ENCODE results near the gene UGCG.
A peak's percentile ranks its signal among the peaks of the same experiment; 100 is the strongest.
"Not testable (repeated sequence)": the region's sequence is repeated elsewhere in the genome, so short reads cannot be mapped to it uniquely, and the experiment has no call there.

UGCG gene

DNA sequence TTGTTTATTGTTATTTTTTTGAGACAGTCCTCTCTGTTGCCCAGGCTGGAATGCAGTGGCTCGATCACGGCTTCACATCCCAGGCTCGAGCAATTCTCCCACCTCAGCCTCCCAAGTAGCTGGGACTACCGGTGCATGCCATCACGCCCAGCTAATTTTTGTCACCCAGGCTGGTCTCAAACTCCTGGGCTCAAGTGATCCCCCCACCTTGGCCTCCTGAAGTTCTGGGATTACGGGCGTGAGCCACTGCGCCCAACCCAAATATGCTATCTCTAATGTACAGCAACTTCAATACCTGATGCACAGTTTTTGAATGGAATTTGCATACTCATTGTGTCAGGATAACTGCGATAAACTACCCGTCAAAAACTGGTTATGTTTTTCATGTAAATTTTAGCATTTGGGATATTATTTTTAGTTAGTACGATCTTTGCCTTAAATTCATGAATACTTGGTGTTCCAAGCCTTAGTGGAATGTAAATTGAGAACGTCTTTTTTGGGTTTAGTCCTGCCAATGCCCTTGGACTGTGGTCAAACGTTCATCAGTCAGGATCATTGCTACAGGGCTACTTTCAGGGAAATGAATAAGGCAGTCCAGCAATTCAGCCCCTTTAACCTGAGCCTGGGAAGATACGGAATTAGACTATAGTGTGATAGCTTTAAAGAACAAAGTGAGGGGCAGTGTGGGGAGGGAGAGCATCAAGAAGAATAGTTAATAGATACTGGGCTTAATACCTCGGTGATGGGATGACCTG, 4.4 kb downstream of the UGCG start:
- no peak overlapping the region for H3K27ac Mint-ChIP-seq
- H3K4me3 Mint-ChIP-seq, result no peak overlapping the region
- peaks cover 4% of the 10 kb centered on the region for H3K36me3 Mint-ChIP-seq (ENCODE audit: low read depth)
- H3K4me1 Mint-ChIP-seq (ENCODE audit: low read depth), result peaks cover 15% of the 10 kb centered on the region
- H3K9me3 Mint-ChIP-seq, result no peaks in the 10 kb centered on the region
- no peaks in the 10 kb centered on the region for H3K27me3 Mint-ChIP-seq (ENCODE audit: low read depth)

DNA sequence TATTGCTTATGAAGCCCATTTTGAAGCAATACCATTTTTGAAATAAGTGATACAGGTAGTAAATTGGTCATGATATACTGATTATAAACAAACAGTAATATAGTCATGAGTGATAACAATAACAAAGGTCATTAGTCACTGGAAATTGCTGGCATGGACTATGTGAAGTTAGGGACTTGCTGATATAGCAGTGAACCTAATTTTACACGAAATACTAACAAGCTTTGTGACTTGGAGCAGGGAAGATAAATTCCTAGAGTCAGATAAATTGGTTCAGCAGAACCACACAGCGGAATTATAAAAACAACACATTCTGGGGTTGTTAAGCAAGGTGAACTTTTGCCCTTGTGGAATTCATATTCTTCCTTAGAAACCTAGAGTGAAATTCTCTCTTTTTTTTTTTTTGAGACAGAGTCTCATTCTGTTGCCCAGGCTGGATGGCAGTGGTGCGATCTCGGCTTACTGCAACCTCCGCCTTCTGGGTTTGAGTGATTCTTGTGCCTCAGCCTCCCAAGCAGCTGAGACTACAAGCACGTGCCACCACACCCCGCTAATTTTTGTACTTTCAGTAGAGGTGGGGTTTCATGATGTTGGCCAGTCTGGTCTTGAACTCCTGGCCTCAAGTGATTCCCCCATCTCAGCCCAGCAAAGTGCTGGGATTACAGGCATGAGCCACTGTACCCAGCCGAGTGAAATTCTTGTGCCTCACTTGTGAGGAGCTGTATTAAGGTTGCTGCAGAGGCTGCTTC, 6.0 kb downstream of the UGCG start:
- H3K27ac Mint-ChIP-seq, result no peak overlapping the region
- H3K36me3 Mint-ChIP-seq (ENCODE audit: low read depth), result peaks cover 8% of the 10 kb centered on the region
- no peaks in the 10 kb centered on the region for H3K9me3 Mint-ChIP-seq
- no peak overlapping the region for H3K4me3 Mint-ChIP-seq
- no peaks in the 10 kb centered on the region for H3K27me3 Mint-ChIP-seq (ENCODE audit: low read depth)
- H3K4me1 Mint-ChIP-seq (ENCODE audit: low read depth), result peaks cover 19% of the 10 kb centered on the region

DNA sequence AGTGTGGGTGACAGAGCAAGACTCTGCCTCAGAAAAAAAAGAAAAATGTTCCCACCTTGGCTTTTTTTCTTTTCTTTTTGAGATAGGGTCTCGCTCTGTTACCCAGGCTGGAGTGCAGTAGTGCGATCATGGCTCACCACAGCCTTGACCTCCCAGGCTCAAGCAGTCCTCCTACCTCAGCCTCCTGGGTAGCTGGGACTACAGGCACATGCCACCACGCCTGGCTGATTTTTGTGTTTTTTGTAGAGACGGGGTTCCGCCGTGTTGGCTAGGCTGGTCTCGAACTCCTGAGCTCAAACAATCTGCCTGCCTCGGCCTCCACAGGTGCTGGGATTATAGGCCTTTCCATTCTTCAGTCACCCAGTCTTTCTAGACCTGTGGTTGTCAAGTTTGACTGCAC, 6.9 kb downstream of the UGCG start:
- not testable (repeated sequence) for H3K4me3 Mint-ChIP-seq; H3K9me3 Mint-ChIP-seq; H3K36me3 Mint-ChIP-seq (ENCODE audit: low read depth); H3K27me3 Mint-ChIP-seq (ENCODE audit: low read depth); H3K27ac Mint-ChIP-seq
- H3K4me1 Mint-ChIP-seq (ENCODE audit: low read depth), result peaks cover 25% of the 10 kb centered on the region

DNA sequence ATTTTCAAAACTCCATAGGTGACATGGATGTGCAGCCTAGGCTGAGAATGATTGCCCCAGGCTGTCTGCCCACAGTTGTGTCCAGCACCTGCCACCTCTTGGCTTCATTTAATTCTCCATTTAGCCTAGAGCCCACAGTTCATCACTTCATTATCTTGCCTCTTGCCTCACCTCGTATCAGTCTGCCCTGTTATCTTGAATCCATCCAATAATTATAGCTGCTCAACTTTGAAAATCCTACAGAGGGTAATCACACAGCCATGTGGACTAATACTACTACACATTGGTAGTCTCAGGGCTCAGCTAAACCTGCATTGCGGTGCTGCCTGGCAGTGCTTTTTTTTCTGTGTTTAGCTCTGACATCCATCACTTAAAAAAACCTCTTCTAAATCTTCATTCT, 7.4 kb downstream of the UGCG start:
- H3K4me1 Mint-ChIP-seq (ENCODE audit: low read depth), result peaks cover 26% of the 10 kb centered on the region
- no peak overlapping the region for H3K4me3 Mint-ChIP-seq
- H3K36me3 Mint-ChIP-seq (ENCODE audit: low read depth), result peaks cover 8% of the 10 kb centered on the region
- no peaks in the 10 kb centered on the region for H3K9me3 Mint-ChIP-seq
- H3K27me3 Mint-ChIP-seq (ENCODE audit: low read depth), result no peaks in the 10 kb centered on the region
- no peak overlapping the region for H3K27ac Mint-ChIP-seq

DNA sequence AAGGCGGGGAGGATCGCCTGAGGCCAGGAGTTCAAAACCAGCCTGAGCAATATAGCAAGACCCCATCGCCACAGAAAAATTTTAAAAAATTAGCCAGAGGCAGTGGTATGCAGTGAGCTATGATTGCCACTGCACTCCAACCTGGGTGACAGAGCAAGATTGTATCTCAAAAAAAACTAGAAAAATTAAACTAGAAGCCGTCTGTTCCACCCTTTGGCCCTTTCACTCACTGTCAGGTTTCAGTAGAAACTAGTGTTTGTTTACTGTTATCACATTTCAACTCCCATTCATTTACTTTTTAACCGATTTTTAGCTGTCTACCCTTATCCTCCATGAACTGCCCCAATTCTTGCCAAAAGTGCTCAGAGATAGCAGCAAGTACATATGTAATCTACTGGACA, 8.3 kb downstream of the UGCG start:
- Mint-ChIP-seq H3K4me1 (ENCODE audit: low read depth) (peaks cover 27% of the 10 kb centered on the region), H3K9me3 (no peaks in the 10 kb centered on the region), H3K27ac (no peak overlapping the region), H3K4me3 (no peak overlapping the region), H3K27me3 (ENCODE audit: low read depth) (no peaks in the 10 kb centered on the region), H3K36me3 (ENCODE audit: low read depth) (peaks cover 8% of the 10 kb centered on the region)

DNA sequence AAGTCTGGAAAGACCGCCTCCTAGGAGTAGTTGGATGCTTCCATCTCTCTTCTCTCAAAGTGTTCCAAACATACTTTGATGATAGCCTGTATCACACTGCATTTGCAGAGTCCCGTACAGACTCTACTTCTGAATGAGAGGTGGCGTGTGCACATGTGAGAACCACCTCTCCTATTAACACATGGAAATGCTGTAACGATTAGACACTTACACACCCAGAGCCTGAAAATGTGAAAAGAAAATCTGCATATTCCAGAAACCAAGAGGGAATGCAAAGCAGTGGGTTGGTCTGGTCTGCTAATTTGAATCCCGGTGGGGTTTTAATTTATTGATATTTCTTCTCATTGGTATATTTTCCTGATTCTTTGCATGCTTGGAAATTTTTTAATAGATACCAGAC, 10.5 kb downstream of the UGCG start:
- no peaks in the 10 kb centered on the region for H3K9me3 Mint-ChIP-seq
- no peak overlapping the region for H3K4me3 Mint-ChIP-seq
- peaks cover 8% of the 10 kb centered on the region for H3K36me3 Mint-ChIP-seq (ENCODE audit: low read depth)
- H3K27me3 Mint-ChIP-seq (ENCODE audit: low read depth), result no peaks in the 10 kb centered on the region
- H3K4me1 Mint-ChIP-seq (ENCODE audit: low read depth), result peaks cover 43% of the 10 kb centered on the region
- no peak overlapping the region for H3K27ac Mint-ChIP-seq

DNA sequence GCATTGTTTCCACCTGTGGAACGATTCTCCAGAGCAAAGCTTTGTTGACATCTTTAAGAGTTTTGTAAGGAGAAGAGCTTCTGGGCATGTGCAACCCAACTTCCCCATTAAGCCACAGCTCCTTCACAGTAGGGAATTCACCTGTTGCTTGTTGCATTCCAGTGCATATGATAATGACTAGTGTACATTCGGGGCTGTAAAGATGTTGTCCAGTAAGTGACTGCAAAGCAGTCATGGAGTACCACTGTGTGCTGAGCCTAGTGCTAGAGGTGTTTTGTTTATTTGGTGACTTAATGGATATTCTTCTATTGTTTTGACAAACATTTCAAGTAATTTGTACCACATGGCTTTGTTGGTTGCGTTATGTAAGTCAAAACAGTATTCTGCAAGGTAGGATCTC, 12.8 kb downstream of the UGCG start:
- H3K4me3 Mint-ChIP-seq, result no peak overlapping the region
- peaks cover 8% of the 10 kb centered on the region for H3K36me3 Mint-ChIP-seq (ENCODE audit: low read depth)
- H3K9me3 Mint-ChIP-seq, result no peaks in the 10 kb centered on the region
- no peaks in the 10 kb centered on the region for H3K27me3 Mint-ChIP-seq (ENCODE audit: low read depth)
- H3K27ac Mint-ChIP-seq, result no peak overlapping the region
- peaks cover 53% of the 10 kb centered on the region for H3K4me1 Mint-ChIP-seq (ENCODE audit: low read depth)

DNA sequence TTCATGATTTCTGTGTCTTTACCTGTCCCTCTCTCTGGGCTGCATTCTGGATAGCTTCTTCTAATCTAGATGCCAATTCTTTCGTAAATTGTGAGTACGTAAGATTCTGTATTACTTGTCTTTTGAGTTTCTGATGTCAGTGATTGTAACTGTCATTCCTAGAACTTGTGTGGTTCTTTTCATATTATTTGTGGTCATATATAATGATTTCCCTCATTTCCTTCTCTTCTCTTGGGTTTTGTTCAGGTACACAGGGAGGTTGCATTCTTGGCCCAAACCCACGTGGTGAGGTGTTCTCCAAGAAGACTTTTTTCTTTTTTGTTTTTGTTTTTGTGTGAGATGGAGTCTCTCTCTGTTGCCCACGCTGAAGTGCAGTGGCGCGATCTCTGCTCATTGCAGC, 13.8 kb downstream of the UGCG start:
- Mint-ChIP-seq H3K36me3 (ENCODE audit: low read depth) (peaks cover 8% of the 10 kb centered on the region), H3K9me3 (no peaks in the 10 kb centered on the region), H3K27me3 (ENCODE audit: low read depth) (no peaks in the 10 kb centered on the region), H3K4me1 (ENCODE audit: low read depth) (peaks cover 57% of the 10 kb centered on the region), H3K27ac (no peak overlapping the region), H3K4me3 (no peak overlapping the region)

DNA sequence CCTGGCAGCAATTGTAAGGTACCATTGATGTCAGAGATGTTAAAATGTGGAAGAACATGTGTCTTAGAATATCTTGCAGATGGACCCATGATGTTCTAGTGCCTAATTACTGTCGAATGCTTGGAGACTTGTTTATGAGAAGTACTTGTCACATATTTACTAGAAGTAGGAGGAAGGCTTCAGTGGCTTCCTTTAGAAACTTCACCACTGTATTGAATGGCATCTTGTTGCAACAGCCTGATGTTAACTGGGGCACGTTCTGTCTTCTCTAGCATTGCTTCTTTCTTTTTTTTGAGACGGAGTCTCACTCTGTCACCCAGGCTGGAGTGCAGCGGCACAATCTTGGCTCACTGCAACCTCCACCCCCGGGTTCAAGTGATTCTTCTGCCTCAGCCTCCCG, 16.5 kb downstream of the UGCG start:
- H3K36me3 Mint-ChIP-seq (ENCODE audit: low read depth), result peaks cover 13% of the 10 kb centered on the region
- H3K27ac Mint-ChIP-seq, result no peak overlapping the region
- no peak overlapping the region for H3K4me3 Mint-ChIP-seq
- H3K9me3 Mint-ChIP-seq, result no peaks in the 10 kb centered on the region
- peaks cover 57% of the 10 kb centered on the region for H3K4me1 Mint-ChIP-seq (ENCODE audit: low read depth)
- no peaks in the 10 kb centered on the region for H3K27me3 Mint-ChIP-seq (ENCODE audit: low read depth)

DNA sequence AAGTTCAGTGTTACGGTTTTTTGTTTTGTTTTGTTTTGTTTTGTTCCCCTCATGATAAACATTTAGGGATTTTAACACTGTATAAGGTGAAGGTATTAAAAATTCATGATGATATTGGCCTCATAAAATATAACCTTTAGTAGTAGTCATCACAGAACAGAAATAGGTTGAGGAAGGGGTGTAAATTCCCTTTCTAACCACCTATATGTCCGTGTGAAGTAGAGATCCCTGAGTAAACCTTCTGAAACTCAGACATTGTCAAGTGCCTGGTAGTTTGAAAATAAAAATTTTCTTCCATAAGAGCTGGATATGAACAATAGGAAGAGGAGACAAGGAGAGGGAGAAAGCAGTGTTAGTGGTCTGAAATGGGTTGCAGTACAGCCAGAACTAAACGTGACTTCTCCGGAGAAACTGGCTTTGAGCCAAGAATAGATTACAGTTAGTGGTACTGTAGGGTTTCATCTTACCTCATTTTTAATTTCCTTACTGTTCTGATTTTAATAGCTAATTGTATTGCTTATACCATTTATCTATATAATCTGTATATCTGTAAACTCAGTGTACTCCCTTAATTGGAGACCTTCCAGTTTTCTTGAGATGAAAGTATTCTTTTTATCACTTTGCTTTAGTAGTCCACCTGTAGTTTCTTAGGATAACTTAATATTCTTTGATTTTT, 18.3 kb downstream of the UGCG start:
- peaks cover 46% of the 10 kb centered on the region for H3K4me1 Mint-ChIP-seq (ENCODE audit: low read depth)
- no peaks in the 10 kb centered on the region for H3K27me3 Mint-ChIP-seq (ENCODE audit: low read depth)
- no peak overlapping the region for H3K27ac Mint-ChIP-seq
- no peaks in the 10 kb centered on the region for H3K9me3 Mint-ChIP-seq
- H3K4me3 Mint-ChIP-seq, result no peak overlapping the region
- H3K36me3 Mint-ChIP-seq (ENCODE audit: low read depth), result peaks cover 13% of the 10 kb centered on the region

DNA sequence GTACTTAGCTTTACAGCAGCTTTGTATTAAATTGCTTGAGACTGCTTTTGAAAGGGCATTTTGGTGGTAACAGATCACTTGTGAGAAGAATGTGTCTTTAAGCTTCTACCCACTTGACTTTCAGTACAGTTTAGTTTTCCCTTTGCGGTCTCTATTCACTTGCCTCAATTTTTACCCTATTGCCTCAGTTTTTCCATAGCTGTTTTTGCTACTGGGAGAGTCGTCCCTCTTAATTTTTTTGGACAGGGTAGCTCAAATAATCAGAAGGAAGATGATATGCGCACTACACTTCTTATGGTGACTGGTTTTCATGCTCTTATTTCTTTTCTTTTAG, 18.8 kb downstream of the UGCG start:
- Mint-ChIP-seq H3K4me1 (ENCODE audit: low read depth) (peaks cover 41% of the 10 kb centered on the region), H3K9me3 (no peaks in the 10 kb centered on the region), H3K4me3 (peak overlapping the region; percentile 39), H3K36me3 (ENCODE audit: low read depth) (peaks cover 13% of the 10 kb centered on the region), H3K27ac (no peak overlapping the region), H3K27me3 (ENCODE audit: low read depth) (no peaks in the 10 kb centered on the region)

DNA sequence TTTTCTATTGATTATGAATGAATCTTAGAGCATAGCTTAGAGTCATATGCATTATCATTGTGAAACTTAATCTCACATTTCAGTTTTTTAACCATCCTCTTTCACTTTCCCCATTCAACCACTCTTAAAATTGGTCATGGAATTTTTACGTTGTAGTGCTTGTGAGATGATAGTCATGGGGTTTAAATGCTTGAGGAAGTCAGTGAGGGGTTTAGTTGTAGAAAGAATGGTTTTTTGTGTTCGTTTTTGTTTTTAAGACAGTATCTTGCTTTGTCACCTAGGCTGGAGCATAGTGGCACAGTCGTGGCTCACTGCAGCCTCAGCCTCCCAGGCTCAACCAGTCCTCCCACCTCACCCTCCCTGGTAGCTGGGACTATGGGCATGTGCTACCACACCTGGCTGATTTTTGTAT, 19.6 kb downstream of the UGCG start:
- Mint-ChIP-seq H3K4me1 (ENCODE audit: low read depth) (peaks cover 34% of the 10 kb centered on the region), H3K9me3 (no peaks in the 10 kb centered on the region), H3K27ac (peak overlapping the region; percentile 58), H3K4me3 (peak overlapping the region; percentile 15), H3K36me3 (ENCODE audit: low read depth) (peaks cover 13% of the 10 kb centered on the region), H3K27me3 (ENCODE audit: low read depth) (no peaks in the 10 kb centered on the region)

DNA sequence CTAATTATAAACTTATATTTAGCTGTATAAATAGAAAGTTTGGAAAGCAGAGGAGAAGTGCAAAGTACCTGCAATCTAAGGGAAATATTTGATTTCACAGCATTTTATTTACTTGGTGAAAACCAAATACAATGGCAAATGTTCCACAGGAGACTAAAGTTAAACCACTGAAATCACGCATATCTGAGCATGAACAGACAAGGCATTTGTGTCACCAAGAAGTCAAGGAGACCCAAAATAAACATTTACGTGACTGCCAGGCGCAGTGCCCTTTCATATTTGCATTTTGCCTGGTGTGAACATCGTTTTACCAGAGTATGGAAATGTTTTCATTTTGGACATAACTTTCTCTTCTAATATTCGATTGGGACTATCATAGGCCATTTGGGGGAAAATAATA, 20.6 kb downstream of the UGCG start:
- Mint-ChIP-seq H3K4me3 (no peak overlapping the region), H3K4me1 (ENCODE audit: low read depth) (peaks cover 30% of the 10 kb centered on the region), H3K27ac (no peak overlapping the region), H3K9me3 (no peaks in the 10 kb centered on the region), H3K36me3 (ENCODE audit: low read depth) (peaks cover 13% of the 10 kb centered on the region), H3K27me3 (ENCODE audit: low read depth) (no peaks in the 10 kb centered on the region)

DNA sequence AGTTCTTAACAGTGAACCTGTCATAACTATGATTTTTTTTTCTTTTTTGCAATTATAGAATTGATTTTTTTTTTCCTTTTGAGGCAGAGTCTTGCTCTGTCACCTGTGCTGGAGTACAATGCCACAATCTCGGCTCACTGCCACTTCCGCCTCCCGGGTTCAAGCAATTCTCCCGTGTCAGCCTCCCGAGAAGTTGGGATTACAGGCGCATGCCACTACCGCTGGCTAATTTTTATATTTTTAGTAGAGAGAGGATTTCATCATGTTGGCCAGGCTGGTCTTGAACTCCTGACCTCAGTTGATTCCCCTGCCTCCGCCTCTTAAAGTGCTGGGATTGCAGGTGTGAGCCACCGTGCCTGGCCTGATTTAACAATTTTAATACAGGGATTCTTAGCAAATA, 21.4 kb downstream of the UGCG start:
- Mint-ChIP-seq H3K9me3 (no peaks in the 10 kb centered on the region), H3K27me3 (ENCODE audit: low read depth) (no peaks in the 10 kb centered on the region), H3K4me1 (ENCODE audit: low read depth) (peaks cover 27% of the 10 kb centered on the region), H3K36me3 (ENCODE audit: low read depth) (peaks cover 13% of the 10 kb centered on the region), H3K27ac (no peak overlapping the region), H3K4me3 (no peak overlapping the region)

DNA sequence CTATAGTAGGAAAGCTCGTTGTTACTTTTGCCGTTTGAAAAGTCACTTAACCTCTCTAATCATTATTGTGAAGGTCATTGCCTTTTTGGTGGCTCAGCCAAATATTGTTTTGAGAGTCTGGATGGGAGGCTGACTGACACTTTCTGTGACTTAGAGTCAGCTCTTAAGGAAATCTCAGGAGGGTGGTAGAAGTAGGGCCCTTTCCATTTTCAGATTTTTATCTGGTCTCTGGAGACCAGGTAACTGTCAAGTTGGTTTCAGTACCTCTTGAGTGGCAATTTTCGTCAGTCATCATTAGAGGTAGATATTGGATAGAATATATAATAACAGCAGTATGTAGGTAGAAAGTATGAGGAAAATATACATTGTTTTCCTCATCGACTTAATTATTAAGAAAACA, 23.3 kb downstream of the UGCG start:
- Mint-ChIP-seq H3K4me3 (no peak overlapping the region), H3K27me3 (ENCODE audit: low read depth) (no peaks in the 10 kb centered on the region), H3K36me3 (ENCODE audit: low read depth) (peaks cover 11% of the 10 kb centered on the region), H3K4me1 (ENCODE audit: low read depth) (peaks cover 13% of the 10 kb centered on the region), H3K27ac (no peak overlapping the region), H3K9me3 (no peaks in the 10 kb centered on the region)

Measured in T-helper 1 cell treated with Interleukin-12 subunit alpha and Interleukin-12 subunit beta and Interleukin-4 antibody, amounts not matched to agents 30 μg/mL and 1 μg/mL, for 36 hours (primary cell).